Nasal cavity respiratory epithelium epithelial cell of viscerocranial mucosa (primary cell): ENCODE results near the gene PCDHGA4. TPM values are rescaled to one million over a fixed set of nuclear protein-coding genes. Genes with fewer than 3 reads are reported as not detected.

Source experiments
- total RNA-seq: library from RNA; depleted of rRNA; stranded (reverse); fragments of >200 nt; gene quantifications from 2 replicates; pipeline ENCODE4 v1.2.3, GENCODE V29; 2014

The PCDHGA4 gene
- total RNA-seq, 1 donor from 2014 or later, result 1.8 TPM

GRCh38 chr5:141397756-141398551 is 43.1 kb downstream of the PCDHGA4 start, which contains the start of gene PCDHGB5:
PCDHGB5 (plus strand) TSS chr5:141397947; CDS start chr5:141398128, 181 bp downstream.

GRCh38 chr5:141402553-141403243 is 47.9 kb downstream of the PCDHGA4 start, which contains the start of gene PCDHGA9:
PCDHGA9 (plus strand) TSS chr5:141402778; CDS start chr5:141402953, 175 bp downstream.

Other genes starting within 250 kb of the PCDHGA4 start
- gene PCDHB4, start 233.2 kb upstream of the PCDHGA4 start, total RNA-seq, result under 0.01 and 0.21 TPM in 2 replicates
- gene PCDHB5, start 219.8 kb upstream of the PCDHGA4 start, total RNA-seq, result 0.34 and 1.00 TPM in 2 replicates
- gene PCDHB6, start 205.0 kb upstream of the PCDHGA4 start, total RNA-seq, result 0.21 TPM in 1 of 2 replicates, not detected in the other
- gene PCDHB7, start 182.4 kb upstream of the PCDHGA4 start, total RNA-seq, result 0.07 TPM in 1 of 2 replicates, not detected in the other
- gene PCDHB8, start 177.2 kb upstream of the PCDHGA4 start, total RNA-seq, result 0.57 TPM in 1 of 2 replicates, not detected in the other
- gene PCDHB16, start 172.6 kb upstream of the PCDHGA4 start, total RNA-seq, result 0.07 TPM in 1 of 2 replicates, not detected in the other
- gene PCDHB9, start 167.9 kb upstream of the PCDHGA4 start, total RNA-seq, result under 0.01 and 0.14 TPM in 2 replicates
- under 0.01 and 0.57 TPM in 2 replicates for gene PCDHB10, start 162.7 kb upstream of the PCDHGA4 start, total RNA-seq
- 0.34 and 0.85 TPM in 2 replicates for gene PCDHB11, start 155.4 kb upstream of the PCDHGA4 start, total RNA-seq
- under 0.01 and 0.28 TPM in 2 replicates for gene PCDHB12, start 146.3 kb upstream of the PCDHGA4 start, total RNA-seq
- under 0.01 and 0.64 TPM in 2 replicates for gene PCDHB13, start 141.1 kb upstream of the PCDHGA4 start, total RNA-seq
- 0.34 and 1.7 TPM in 2 replicates for gene PCDHB14, start 131.7 kb upstream of the PCDHGA4 start, total RNA-seq
- 0.34 and 0.50 TPM in 2 replicates for gene PCDHB15, start 109.6 kb upstream of the PCDHGA4 start, total RNA-seq
- gene SLC25A2, start 51.0 kb upstream of the PCDHGA4 start, total RNA-seq, result 0.14 TPM in 1 of 2 replicates, not detected in the other
- 84.6 and 94.3 TPM in 2 replicates for gene TAF7, start 34.2 kb upstream of the PCDHGA4 start, total RNA-seq
- under 0.01 and 0.43 TPM in 2 replicates for gene PCDHGA1, start 24.5 kb upstream of the PCDHGA4 start, total RNA-seq
- gene PCDHGA2, start 16.3 kb upstream of the PCDHGA4 start, total RNA-seq, result 0.34 and 1.00 TPM in 2 replicates
- gene PCDHGA3, start 11.2 kb upstream of the PCDHGA4 start, total RNA-seq, result under 0.01 and 0.36 TPM in 2 replicates
- gene PCDHGB1, start 4.9 kb upstream of the PCDHGA4 start, total RNA-seq, result 0.34 and 1.6 TPM in 2 replicates
- under 0.01 and 1.7 TPM in 2 replicates for gene PCDHGB2, start 5.0 kb downstream of the PCDHGA4 start, total RNA-seq
- under 0.01 and 0.64 TPM in 2 replicates for gene PCDHGA5, start 9.1 kb downstream of the PCDHGA4 start, total RNA-seq
- 0.34 and 2.1 TPM in 2 replicates for gene PCDHGB3, start 15.2 kb downstream of the PCDHGA4 start, total RNA-seq
- gene PCDHGA6, start 18.9 kb downstream of the PCDHGA4 start, total RNA-seq, result under 0.01 and 1.1 TPM in 2 replicates
- gene PCDHGA7, start 27.7 kb downstream of the PCDHGA4 start, total RNA-seq, result under 0.01 and 1.8 TPM in 2 replicates
- 3.1 and 8.0 TPM in 2 replicates for gene PCDHGB4, start 32.7 kb downstream of the PCDHGA4 start, total RNA-seq
- gene PCDHGA8, start 37.6 kb downstream of the PCDHGA4 start, total RNA-seq, result 0.34 and 1.3 TPM in 2 replicates
- 4.8 and 14.0 TPM in 2 replicates for gene PCDHGB5, start 42.9 kb downstream of the PCDHGA4 start, total RNA-seq
- gene PCDHGA9, start 47.8 kb downstream of the PCDHGA4 start, total RNA-seq, result 0.34 and 3.8 TPM in 2 replicates
- 0.68 and 4.0 TPM in 2 replicates for gene PCDHGB6, start 53.0 kb downstream of the PCDHGA4 start, total RNA-seq
- gene PCDHGA10, start 58.0 kb downstream of the PCDHGA4 start, total RNA-seq, result 1.7 and 7.5 TPM in 2 replicates
- gene PCDHGB7, start 62.7 kb downstream of the PCDHGA4 start, total RNA-seq, result 1.4 and 9.3 TPM in 2 replicates
- 2.1 and 5.3 TPM in 2 replicates for gene PCDHGA11, start 66.0 kb downstream of the PCDHGA4 start, total RNA-seq
- 0.68 and 2.2 TPM in 2 replicates for gene PCDHGA12, start 75.5 kb downstream of the PCDHGA4 start, total RNA-seq
- 17.1 and 38.5 TPM in 2 replicates for gene PCDHGC3, start 120.9 kb downstream of the PCDHGA4 start, total RNA-seq
- gene PCDHGC4, start 130.0 kb downstream of the PCDHGA4 start, total RNA-seq, result 0.34 and 1.2 TPM in 2 replicates
- gene PCDHGC5, start 134.1 kb downstream of the PCDHGA4 start, total RNA-seq, result 0.34 and 1.1 TPM in 2 replicates